ENCODE results near the gene NAT16. TPM values are rescaled to one million over a fixed set of nuclear protein-coding genes. Genes with fewer than 3 reads are reported as not detected.
A peak's percentile ranks its signal among the peaks of the same experiment; 100 is the strongest.

NAT16 gene
- total and polyA plus RNA-seq, 2 of the 13 experiments (the other 11 are each of a cell fraction or from before 2014, with no cell fraction given): 0.04 TPM; not detected in 1

- no peak for TF ChIP-seq AFF4 (CRISPR knock-in tag; IDR thresholded peaks at IDR 0.05)
- TF ChIP-seq PHF21A (CRISPR knock-in tag; IDR thresholded peaks at IDR 0.05): 0 out of 2 replicates have a peak, but pooled peaks have one; percentile 61
- TF ChIP-seq ZBTB20 (CRISPR knock-in tag; IDR thresholded peaks at IDR 0.05; ENCODE audit: borderline replicate concordance, low read depth): no peak
- no peak; the same call in 1 of the 2 replicates for TF ChIP-seq ZNF768 (CRISPR knock-in tag; IDR thresholded peaks at IDR 0.05)
- no peak; the same call in 1 of the 2 replicates for TF ChIP-seq KDM5A (IDR thresholded peaks at IDR 0.05; ENCODE audit: borderline replicate concordance, low read length)
- TF ChIP-seq ZFY (CRISPR knock-in tag; IDR thresholded peaks at IDR 0.05): peak; percentile 74; the same call in 1 of the 2 replicates
- no peak for TF ChIP-seq ZNF816 (CRISPR knock-in tag; IDR thresholded peaks at IDR 0.05; ENCODE audit: borderline replicate concordance)
- peak; percentile 52 for TF ChIP-seq CCDC6 (CRISPR knock-in tag; IDR thresholded peaks at IDR 0.05)
- no peak for TF ChIP-seq ZNF383 (CRISPR knock-in tag; IDR thresholded peaks at IDR 0.05; ENCODE audit: borderline replicate concordance)
- no peak for TF ChIP-seq CHD2 (IDR thresholded peaks at IDR 0.05; ENCODE audit: low read depth, low read length)
- TF ChIP-seq ZNF460 (CRISPR knock-in tag; IDR thresholded peaks at IDR 0.05; ENCODE audit: borderline replicate concordance): no peak; the same call in 1 of the 2 replicates
- TF ChIP-seq ELF3 (CRISPR knock-in tag; IDR thresholded peaks at IDR 0.05): peak; percentile 55
- TF ChIP-seq ZNF263 (CRISPR knock-in tag; IDR thresholded peaks at IDR 0.05): peak; percentile 70
- TF ChIP-seq HMGXB3 (CRISPR knock-in tag; IDR thresholded peaks at IDR 0.05; ENCODE audit: borderline replicate concordance): peak; percentile 71; the same call in 1 of the 2 replicates
- peak; percentile 73 for TF ChIP-seq CREB1 (IDR thresholded peaks at IDR 0.05)
- peak; percentile 93 for TF ChIP-seq CREB1 (CRISPR knock-in tag; IDR thresholded peaks at IDR 0.05)
- peak; percentile 91 for TF ChIP-seq GABPB1 (CRISPR knock-in tag; IDR thresholded peaks at IDR 0.05)
- TF ChIP-seq RELA (CRISPR knock-in tag; IDR thresholded peaks at IDR 0.05): 0 out of 2 replicates have a peak, but pooled peaks have one; percentile 43
- TF ChIP-seq FOXK1 (CRISPR knock-in tag; IDR thresholded peaks at IDR 0.05; ENCODE audit: borderline replicate concordance, low read depth): peak; percentile 32; the same call in 1 of the 2 replicates
- no peak; the same call in 1 of the 2 replicates for TF ChIP-seq ZNF430 (CRISPR knock-in tag; IDR thresholded peaks at IDR 0.05)
- TF ChIP-seq POLR2A (IDR thresholded peaks at IDR 0.05; ENCODE audit: insufficient read depth in 1 of 2, low read depth in 2 of 2, low read length in 2 of 2): peak; percentile 46 to 73; a peak in 3 of 4 replicates
- TF ChIP-seq DR1 (CRISPR knock-in tag; IDR thresholded peaks at IDR 0.05): peak; percentile 31; the same call in 1 of the 2 replicates
Measured at GRCh38 chr7:101217388-101218235, 37.5 kb upstream of the NAT16 start, which contains the start of the genes PLOD3 and ZNHIT1 (continued).
